ENCODE results near the gene NPTN.

GRCh38 chr15:73620078-73620477, 13.1 kb downstream of the NPTN start:
- TF ChIP-seq ZNF274 (IDR thresholded peaks at IDR 0.05; ENCODE audit: low read depth, low read length), result no peak
- no peak for TF ChIP-seq YY1 (IDR thresholded peaks at IDR 0.05; ENCODE audit: insufficient read depth, insufficient read length)
- no peak for TF ChIP-seq SUZ12 (IDR thresholded peaks at IDR 0.05; ENCODE audit: extremely low read depth, insufficient read depth, insufficient read length)
